ENCODE data around the gene TRIO. TPM values are rescaled to one million over a fixed set of nuclear protein-coding genes. Genes with fewer than 3 reads are reported as not detected.

TRIO gene
- total RNA-seq, 1 experiment from 2014 or later, result 68.4 TPM

- Histone ChIP-seq H3K79me2 (ENCODE audit: insufficient read depth, low read length) (peaks cover 98% of the 10 kb centered on the region), H3K9me3 (ENCODE audit: control insufficient read depth in 1 of 2, insufficient read depth in 1 of 2, low read depth in 1 of 2, low read length in 2 of 2) (no peaks in the 10 kb centered on the region), H3K9me2 (ENCODE audit: insufficient read depth) (no peaks in the 10 kb centered on the region), H3K36me3 (ENCODE audit: control insufficient read depth in 1 of 2, insufficient read depth in 2 of 2, low read length in 2 of 2) (no peaks in the 10 kb centered on the region), H3K4me1 (ENCODE audit: control insufficient read depth in 1 of 2, insufficient read depth in 2 of 2, low read length in 2 of 2) (peaks cover 0 to 4% of the 10 kb centered on the region in 2 experiments; a peak in 2 of 4 replicates), H3K9ac (ENCODE audit: low read length) (no peak overlapping the region), H4K20me1 (ENCODE audit: insufficient read depth) (peaks cover 4% of the 10 kb centered on the region; the same call in 1 of the 2 replicates), H3K27me3 (ENCODE audit: insufficient read depth, low read length) (no peaks in the 10 kb centered on the region), H3K4me3 (replicated peaks in 1 of 2; ENCODE audit: low read depth in 1 of 2, low read length in 2 of 2) (no peak overlapping the region), H2AFZ (ENCODE audit: low read depth, low read length, poor library complexity, severe bottlenecking) (no peak overlapping the region), H3K27ac (ENCODE audit: low read depth, low read length) (no peak overlapping the region), H3K4me2 (ENCODE audit: low read length) (no peak overlapping the region)
- RAD21 ChIA-PET (ENCODE audit: low non-redundant PET in 1 of 2, low total read pairs in 2 of 2, uncharacterized antibody in 2 of 2, unreplicated experiment in 2 of 2), result no interaction called here
- TF ChIP-seq EGR1 (IDR thresholded peaks at IDR 0.05; ENCODE audit: low read depth) (no peak), POLR2A (IDR thresholded peaks at IDR 0.05; ENCODE audit: borderline replicate concordance, extremely low read depth, insufficient read depth, insufficient read length) (no peak), CBX3 (IDR thresholded peaks at IDR 0.05; ENCODE audit: low read depth) (no peak), RAD21 (IDR thresholded peaks at IDR 0.05; ENCODE audit: low read depth) (no peak), ZBTB33 (IDR thresholded peaks at IDR 0.05; ENCODE audit: extremely low read depth, insufficient replicate concordance, low read length) (no peak)
- no peak for ATAC-seq
- no TSS peak for BruUV-seq (replicated peaks)
- CTCF ChIA-PET, result no interaction called here
- DNase-seq (ENCODE audit: low read depth, low spot score), result no peak
- intact Hi-C loops (cut with micrococcal nuclease), result no loop called here
- POLR2A ChIA-PET, result no interaction called here
These were observed 53.9 kb downstream of the TRIO start for GRCh38 chr5:14197056-14197455.

GRCh38 chr5:14199902-14200301 lies 56.8 kb downstream of the TRIO start:
- H3K79me2 ChIP-seq (ENCODE audit: insufficient read depth, low read length), result peaks cover 98% of the 10 kb centered on the region
- no TSS peak for BruUV-seq (replicated peaks)
- H2AFZ ChIP-seq (ENCODE audit: low read depth, low read length, poor library complexity, severe bottlenecking), result no peak overlapping the region
- no peak overlapping the region for H3K4me2 ChIP-seq (ENCODE audit: low read length)
- RAD21 ChIA-PET (ENCODE audit: low non-redundant PET in 1 of 2, low total read pairs in 2 of 2, uncharacterized antibody in 2 of 2, unreplicated experiment in 2 of 2), result no interaction called here
- no peak overlapping the region for H3K27ac ChIP-seq (ENCODE audit: low read depth, low read length)
- POLR2A ChIA-PET, result no interaction called here
- CTCF ChIA-PET, result no interaction called here
- no peak overlapping the region for H3K9ac ChIP-seq (ENCODE audit: low read length)
- DNase-seq (ENCODE audit: low read depth, low spot score) (no peak), ATAC-seq (no peak)
- intact Hi-C loops (cut with micrococcal nuclease), result no loop called here
- H3K27me3 ChIP-seq (ENCODE audit: insufficient read depth, low read length), result no peaks in the 10 kb centered on the region
- H3K4me1 ChIP-seq (ENCODE audit: control insufficient read depth in 1 of 2, insufficient read depth in 2 of 2, low read length in 2 of 2), result peaks cover 0 to 6% of the 10 kb centered on the region in 2 experiments; a peak in 3 of 4 replicates
- H3K9me3 ChIP-seq (ENCODE audit: control insufficient read depth in 1 of 2, insufficient read depth in 1 of 2, low read depth in 1 of 2, low read length in 2 of 2), result no peaks in the 10 kb centered on the region
- H4K20me1 ChIP-seq (ENCODE audit: insufficient read depth), result peaks cover 2% of the 10 kb centered on the region; the same call in 1 of the 2 replicates
- no peaks in the 10 kb centered on the region for H3K9me2 ChIP-seq (ENCODE audit: insufficient read depth)
- no peak for TF ChIP-seq ZBTB33 (IDR thresholded peaks at IDR 0.05; ENCODE audit: extremely low read depth, insufficient replicate concordance, low read length)
- no peaks in the 10 kb centered on the region for H3K36me3 ChIP-seq (ENCODE audit: control insufficient read depth in 1 of 2, insufficient read depth in 2 of 2, low read length in 2 of 2)
- no peak overlapping the region for H3K4me3 ChIP-seq (replicated peaks in 1 of 2; ENCODE audit: low read depth in 1 of 2, low read length in 2 of 2)

Measured in HCT116 (cell line).